Measurements from ENCODE around the gene SRA1. TPM values are rescaled to one million over a fixed set of nuclear protein-coding genes. Genes with fewer than 3 reads are reported as not detected.
A peak's percentile ranks its signal among the peaks of the same experiment; 100 is the strongest.

Gene SRA1
- total and polyA plus RNA-seq, 9 of the 15 experiments (the other 6 are each of a cell fraction or from before 2014, with no cell fraction given): 24.1 to 47.4 (median 41.3) TPM

GRCh38 chr5:140564196-140565023 is 7.1 kb upstream of the SRA1 start, which contains the start of the genes APBB3 and SLC35A4 (continued):
- TF ChIP-seq MEF2A (IDR thresholded peaks at IDR 0.05; ENCODE audit: control insufficient read depth, low read depth, low read length) (0 out of 2 replicates have a peak, but pooled peaks have one; percentile 21), POLR3A (IDR thresholded peaks at IDR 0.05; ENCODE audit: borderline replicate concordance, extremely low read depth, insufficient read depth, insufficient read length) (no peak), ZNF507 (tag; conservative IDR thresholded peaks at IDR 0.05) (no peak), ZNF197 (CRISPR knock-in tag; IDR thresholded peaks at IDR 0.05; ENCODE audit: low read depth) (no peak), BMI1 (IDR thresholded peaks at IDR 0.05; ENCODE audit: low read length) (no peak), HIVEP1 (CRISPR knock-in tag; IDR thresholded peaks at IDR 0.05) (no peak), FOXM1 (IDR thresholded peaks at IDR 0.05; ENCODE audit: low read depth) (peak; percentile 61; the same call in 1 of the 2 replicates), FOXM1 (CRISPR knock-in tag; IDR thresholded peaks at IDR 0.05; ENCODE audit: low read depth) (peak; percentile 88; the same call in 1 of the 2 replicates), PCBP2 (IDR thresholded peaks at IDR 0.05; ENCODE audit: low read depth, low read length, poor library complexity, severe bottlenecking) (no peak), HNRNPH1 (optimal IDR thresholded peaks at IDR 0.05; ENCODE audit: low read depth, low read length) (no peak), TCFL5 (CRISPR knock-in tag; conservative IDR thresholded peaks at IDR 0.05) (no peak), KDM5B (IDR thresholded peaks at IDR 0.05; ENCODE audit: insufficient replicate concordance, low read depth, low read length) (peak; percentile 84), BCOR (IDR thresholded peaks at IDR 0.05) (no peak; the same call in 1 of the 2 replicates), IFI16 (CRISPR knock-in tag; IDR thresholded peaks at IDR 0.05) (no peak), FOXK2 (conservative IDR thresholded peaks at IDR 0.05 in 1 of 2, IDR thresholded peaks at IDR 0.05 in 1 of 2; ENCODE audit: low read depth in 2 of 2) (peak; percentile 71 to 83; a peak in 3 of 4 replicates), ZNF668 (CRISPR knock-in tag; IDR thresholded peaks at IDR 0.05) (no peak), TSC22D4 (tag; IDR thresholded peaks at IDR 0.05) (no peak), ZBTB8A (IDR thresholded peaks at IDR 0.05; ENCODE audit: partially characterized antibody) (no peak), HEY1 (CRISPR knock-in tag; IDR thresholded peaks at IDR 0.05; ENCODE audit: borderline replicate concordance) (no peak), ARID1B (IDR thresholded peaks at IDR 0.05) (peak; percentile 55; the same call in 1 of the 2 replicates), DIDO1 (tag; IDR thresholded peaks at IDR 0.05; ENCODE audit: low read depth) (peak; percentile 16; the same call in 1 of the 2 replicates), BRD9 (IDR thresholded peaks at IDR 0.05; ENCODE audit: low read depth, partially characterized antibody) (no peak), HDGF (IDR thresholded peaks at IDR 0.05) (no peak), SNAPC5 (CRISPR knock-in tag; IDR thresholded peaks at IDR 0.05) (no peak), XRCC5 (IDR thresholded peaks at IDR 0.05; ENCODE audit: low read depth, low read length) (no peak), ZFP91 (CRISPR knock-in tag; IDR thresholded peaks at IDR 0.05) (peak; percentile 48; the same call in 1 of the 2 replicates), NFE2 (IDR thresholded peaks at IDR 0.05; ENCODE audit: low read depth) (0 out of 2 replicates have a peak, but pooled peaks have one; percentile 39), ZBTB1 (CRISPR knock-in tag; IDR thresholded peaks at IDR 0.05; ENCODE audit: borderline replicate concordance, low read depth) (peak; percentile 97), PTTG1 (tag; IDR thresholded peaks at IDR 0.05; ENCODE audit: low read depth) (no peak)
